Heart left ventricle (tissue), 13 donors: ENCODE measurements around the gene DNAJC10.

ENCODE experiments used
- POLR2A ChIP-seq, 2 donors: fragments of 450-650 bp; IDR thresholded peaks; one replicate each; pipeline ENCODE4 v1.6.1; 2017; ENCODE audit warnings: antibody characterized with exemption in 2 of 2, mild to moderate bottlenecking in 2 of 2, moderate library complexity in 2 of 2
- TF ChIP-seq, protein P1 (sequence below), 12 donors: fragments of 200-600 bp; sonication (generic) in 4 of 12; IDR thresholded peaks; one replicate each; pipeline versions ENCODE4 v1.5.0 to v1.8.0; 2018 to 2022; ENCODE audit warnings: antibody characterized with exemption in 12 of 12, mild to moderate bottlenecking in 5 of 12
- donor health status: ischemic (EF 13 %, LVEDD 7.1; RV severe dilation, severe dysfunction).
- donor health status: DM: no; HTN: yes; CAD: no.
- donor health status: DM: no; HTN: no; CAD: no.
- donor health status: ischemic (EF 25% LVEDD 6.9; RV normal size, moderate dysfunction).
- donor health status: ischemic (EF 25% LVEDD 5.7; RV mildly dilated, moderate dysfunction).
- donor health status: ischemic (EF 35%, LVEDD 5.7; RV mildly dilated, moderate dysfunction).
- donor health status: nonischemic (EF 11% LVEDD 7.7; RV severe dilation, severe dysfunction).
- donor health status: DM: yes; HTN: yes; CAD: no.
- donor health status: PGD.
- donor health status: ischemic (EF 29% LVEDD 5.4; RV normal size, mild dysfunction).
- donor health status: nonischemic (EF 23%, LVEDD 6.1; RV moderate dilation, normal function).

DNA sequence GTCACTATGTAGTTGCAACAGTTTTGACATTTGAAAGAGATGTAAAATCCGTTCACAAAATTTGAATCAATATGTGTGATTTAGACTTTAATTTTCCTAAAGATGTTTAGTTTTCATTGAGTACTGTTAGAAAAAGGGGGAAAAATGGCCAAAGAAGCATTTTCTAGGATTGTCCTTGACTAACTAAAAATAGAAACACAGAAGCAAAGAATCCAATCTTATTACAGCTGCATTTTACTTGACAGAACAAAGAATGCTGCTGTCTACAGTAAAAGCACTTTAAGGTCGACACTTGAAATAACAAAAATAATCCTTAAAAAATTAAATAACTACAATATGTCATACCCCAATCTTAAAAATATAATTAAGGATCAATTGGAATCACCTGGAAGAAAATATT, 101.5 kb downstream of the DNAJC10 start:
- TF ChIP-seq, protein P1, sequence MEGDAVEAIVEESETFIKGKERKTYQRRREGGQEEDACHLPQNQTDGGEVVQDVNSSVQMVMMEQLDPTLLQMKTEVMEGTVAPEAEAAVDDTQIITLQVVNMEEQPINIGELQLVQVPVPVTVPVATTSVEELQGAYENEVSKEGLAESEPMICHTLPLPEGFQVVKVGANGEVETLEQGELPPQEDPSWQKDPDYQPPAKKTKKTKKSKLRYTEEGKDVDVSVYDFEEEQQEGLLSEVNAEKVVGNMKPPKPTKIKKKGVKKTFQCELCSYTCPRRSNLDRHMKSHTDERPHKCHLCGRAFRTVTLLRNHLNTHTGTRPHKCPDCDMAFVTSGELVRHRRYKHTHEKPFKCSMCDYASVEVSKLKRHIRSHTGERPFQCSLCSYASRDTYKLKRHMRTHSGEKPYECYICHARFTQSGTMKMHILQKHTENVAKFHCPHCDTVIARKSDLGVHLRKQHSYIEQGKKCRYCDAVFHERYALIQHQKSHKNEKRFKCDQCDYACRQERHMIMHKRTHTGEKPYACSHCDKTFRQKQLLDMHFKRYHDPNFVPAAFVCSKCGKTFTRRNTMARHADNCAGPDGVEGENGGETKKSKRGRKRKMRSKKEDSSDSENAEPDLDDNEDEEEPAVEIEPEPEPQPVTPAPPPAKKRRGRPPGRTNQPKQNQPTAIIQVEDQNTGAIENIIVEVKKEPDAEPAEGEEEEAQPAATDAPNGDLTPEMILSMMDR (IDR thresholded peaks at IDR 0.05) = no peak
- no peak for TF ChIP-seq POLR2A (IDR thresholded peaks at IDR 0.05)
